Pancreas (tissue), 10 donors: ENCODE results near the gene SEC14L6. TPM values are rescaled to one million over a fixed set of nuclear protein-coding genes. Genes with fewer than 3 reads are reported as not detected.

Source experiments
- ATAC-seq, 4 donors: fragments of 200-7000 bp; cut with Tn5 transposase; one replicate each; pipeline versions ENCODE4 v1.8.0 to v1.9.1; 2020; ENCODE audit warnings: mild to moderate bottlenecking in 4 of 4, moderate library complexity in 4 of 4
- DNase-seq, 6 donors: peaks; one replicate each; pipeline ENCODE4 v3.0.0-alpha.2; 2020
- FAIRE-seq: peaks from 2 replicates; lab custom pipeline; 2012; peaks lifted over from hg19 to GRCh38; lab: Jason Lieb, UNC
- H3K27ac ChIP-seq, 4 donors: fragments of 200-600 bp; sonication (generic); 1 replicate in 3 of 4; 2 replicates in 1 of 4; pipeline versions ENCODE4 v1.5.0 to v1.8.0; 2020
- H3K27me3 ChIP-seq, 4 donors: fragments of 200-600 bp; one replicate each; pipeline ENCODE4 v1.8.0; 2021
- H3K36me3 ChIP-seq, 3 donors: fragments of 200-600 bp; sonication (generic) in 1 of 3; one replicate each; pipeline versions ENCODE4 v1.5.0 to v1.8.0; 2020 to 2021
- H3K4me1 ChIP-seq, 3 donors: fragments of 200-600 bp; one replicate each; pipeline ENCODE4 v1.8.0; 2021
- H3K4me3 ChIP-seq, 4 donors: fragments of 200-600 bp; sonication (generic) in 2 of 4; one replicate each; pipeline versions ENCODE4 v1.5.0 to v1.8.0; 2020 to 2021
- H3K9me3 ChIP-seq, 4 donors: fragments of 200-600 bp; one replicate each; pipeline ENCODE4 v1.8.0; 2021
- WGBS, 2 donors: extraction: QIAGEN DNeasy Blood & Tissue Kit; methylation state at CpG; one replicate each; pipeline ENCODE4 v1.1.7; 2013; 5-methylcytosine and 5-hydroxymethylcytosine counted together
- intact Hi-C, 3 donors: fragments of 100-400 bp; cut with DNase I; formaldehyde crosslinking; loops; one replicate each; pipeline versions ENCODE4 v1.11.1 to v1.14.2; 2022
- polyA plus RNA-seq, 2 donors: library from polyadenylated mRNA; stranded (reverse); fragments of 200-250 nt; gene quantifications; one replicate each; pipeline ENCODE4 v1.2.3, GENCODE V29; 2013
- total RNA-seq, 6 donors: library from RNA; stranded (reverse); fragmentation: NEBNext Ultra II Directional in 4 of 6; extraction: Animal tissue kit (Norgen Biotek cat#: 25700) in 4 of 6; gene quantifications; one replicate each; pipeline versions ENCODE4 v1.2.1 to v1.2.4, GENCODE V29; 2021 to 2023
- TF ChIP-seq, protein P1 (sequence below), 4 donors: fragments of 200-600 bp; sonication (generic) in 3 of 4; IDR thresholded peaks; one replicate each; pipeline versions ENCODE4 v1.5.0 to v1.8.0; 2021; ENCODE audit warnings: antibody characterized with exemption in 4 of 4
- donor health status: healthy with polysubstance abuse.
- donor health status: DM: no; HTN: no; CAD: no; lungs with moderate emphysema.
- donor health status: DM: no; HTN: no; CAD: no.
- donor health status: control.
- donor health status: control.
- donor health status: Bipolar disorder and iron deficiency.
- donor health status: DM: yes; HTN: yes; CAD: no.
- donor health status: DM: no; HTN: no; CAD: no.
- donor health status: DM: no; HTN: no; CAD: no.
- donor health status: DM: yes; HTN: yes; CAD: no.

Gene SEC14L6
- total and polyA plus RNA-seq, 8 donors, result 0.51 to 6.0 (median 2.9) TPM

DNA sequence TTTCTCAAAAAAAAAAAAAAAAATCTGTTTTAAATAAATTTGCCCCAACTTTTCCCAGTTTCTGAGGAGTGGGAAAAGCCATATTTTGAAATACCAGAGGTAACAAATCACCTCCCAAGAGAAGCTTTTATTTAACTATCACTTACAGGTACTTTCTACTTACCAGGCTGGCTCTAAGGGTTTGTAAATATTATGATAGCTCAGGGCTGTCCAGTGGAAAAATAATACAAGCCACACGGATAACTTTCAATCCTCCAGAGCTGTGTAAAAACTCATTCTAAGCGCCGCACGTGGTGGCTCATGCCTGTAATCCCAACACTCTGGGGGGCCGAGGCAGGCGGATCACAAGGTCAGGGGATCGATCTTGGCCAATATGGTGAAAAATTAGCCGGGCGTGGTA is 35.4 kb downstream of the SEC14L6 start:
- Histone ChIP-seq H3K4me3 (no peak overlapping the region), H3K4me1 (no peaks in the 10 kb centered on the region), H3K36me3 (no peaks in the 10 kb centered on the region), H3K27ac (no peak overlapping the region), H3K27me3 (no peaks in the 10 kb centered on the region), H3K9me3 (no peaks in the 10 kb centered on the region)
- DNase-seq (no peak), FAIRE-seq (no peak), ATAC-seq (peak in 2 of 4 donors; percentile 47 to 55)
- 60 to 66% methylated on average over 9 of the region's 9 CpGs for WGBS, 2 donors
- intact Hi-C loops, result no loop called here
- TF ChIP-seq, protein P1, sequence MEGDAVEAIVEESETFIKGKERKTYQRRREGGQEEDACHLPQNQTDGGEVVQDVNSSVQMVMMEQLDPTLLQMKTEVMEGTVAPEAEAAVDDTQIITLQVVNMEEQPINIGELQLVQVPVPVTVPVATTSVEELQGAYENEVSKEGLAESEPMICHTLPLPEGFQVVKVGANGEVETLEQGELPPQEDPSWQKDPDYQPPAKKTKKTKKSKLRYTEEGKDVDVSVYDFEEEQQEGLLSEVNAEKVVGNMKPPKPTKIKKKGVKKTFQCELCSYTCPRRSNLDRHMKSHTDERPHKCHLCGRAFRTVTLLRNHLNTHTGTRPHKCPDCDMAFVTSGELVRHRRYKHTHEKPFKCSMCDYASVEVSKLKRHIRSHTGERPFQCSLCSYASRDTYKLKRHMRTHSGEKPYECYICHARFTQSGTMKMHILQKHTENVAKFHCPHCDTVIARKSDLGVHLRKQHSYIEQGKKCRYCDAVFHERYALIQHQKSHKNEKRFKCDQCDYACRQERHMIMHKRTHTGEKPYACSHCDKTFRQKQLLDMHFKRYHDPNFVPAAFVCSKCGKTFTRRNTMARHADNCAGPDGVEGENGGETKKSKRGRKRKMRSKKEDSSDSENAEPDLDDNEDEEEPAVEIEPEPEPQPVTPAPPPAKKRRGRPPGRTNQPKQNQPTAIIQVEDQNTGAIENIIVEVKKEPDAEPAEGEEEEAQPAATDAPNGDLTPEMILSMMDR (IDR thresholded peaks at IDR 0.05), result no peak

DNA sequence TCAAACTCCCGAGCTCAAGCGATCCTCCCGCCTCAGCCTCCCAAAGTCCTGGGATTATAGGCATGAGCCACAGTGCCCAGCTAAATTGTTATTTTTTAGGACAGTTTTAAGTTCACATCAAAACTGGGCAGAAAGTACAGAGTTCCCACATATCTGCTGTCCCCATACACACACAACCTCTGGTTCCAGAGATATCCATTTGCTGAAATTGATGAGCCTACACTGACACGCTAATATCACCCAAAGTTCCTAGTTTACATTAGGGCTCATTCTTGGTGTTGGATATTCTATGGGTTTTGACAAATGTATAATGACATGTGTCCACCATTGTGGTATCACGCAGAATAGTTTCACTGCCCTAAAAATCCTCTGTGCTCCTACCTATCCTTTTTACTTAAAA is 38.3 kb downstream of the SEC14L6 start:
- TF ChIP-seq, protein P1 (IDR thresholded peaks at IDR 0.05), result no peak
- Histone ChIP-seq H3K4me1 (no peaks in the 10 kb centered on the region), H3K4me3 (no peak overlapping the region), H3K27ac (no peak overlapping the region), H3K9me3 (no peaks in the 10 kb centered on the region), H3K27me3 (peaks cover 0 to 6% (median 0%) of the 10 kb centered on the region in 4 donors), H3K36me3 (no peaks in the 10 kb centered on the region)
- no peak for FAIRE-seq
- intact Hi-C loops, result no loop called here
- no peak for ATAC-seq
- DNase-seq, result no peak
- 58 to 88% methylated on average over 5 of the region's 5 CpGs for WGBS, 2 donors

DNA sequence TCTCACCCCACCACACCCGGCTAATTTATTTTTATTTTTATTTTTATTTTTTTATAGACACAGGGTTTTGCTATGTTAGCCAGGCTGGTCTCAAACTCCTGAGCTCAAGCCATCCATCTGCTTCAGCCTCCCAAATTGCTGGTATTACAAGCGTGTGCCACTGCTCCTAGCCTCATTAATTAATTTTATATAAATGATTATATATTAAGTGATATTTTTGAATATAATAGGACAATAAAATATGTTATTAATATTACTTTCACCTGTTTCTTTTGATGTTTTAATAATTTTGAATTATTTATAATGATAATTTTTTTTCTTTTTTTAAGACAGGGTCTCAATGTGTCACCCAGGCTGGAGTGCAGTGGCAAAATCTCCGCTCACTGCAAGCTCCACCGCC is 38.9 kb downstream of the SEC14L6 start:
- H3K36me3 ChIP-seq, result no peaks in the 10 kb centered on the region
- peaks cover 0 to 6% (median 0%) of the 10 kb centered on the region in 4 donors for H3K27me3 ChIP-seq
- H3K9me3 ChIP-seq, result no peaks in the 10 kb centered on the region
- H3K4me3 ChIP-seq, result no peak overlapping the region
- no peak overlapping the region for H3K27ac ChIP-seq
- intact Hi-C loops, result no loop called here
- DNase-seq (no peak), FAIRE-seq (no peak), ATAC-seq (no peak)
- TF ChIP-seq, protein P1 (IDR thresholded peaks at IDR 0.05), result no peak
- H3K4me1 ChIP-seq, result no peaks in the 10 kb centered on the region
- 73 to 83% methylated on average over 4 of the region's 4 CpGs for whole genome bisulfite sequencing, 2 donors

DNA sequence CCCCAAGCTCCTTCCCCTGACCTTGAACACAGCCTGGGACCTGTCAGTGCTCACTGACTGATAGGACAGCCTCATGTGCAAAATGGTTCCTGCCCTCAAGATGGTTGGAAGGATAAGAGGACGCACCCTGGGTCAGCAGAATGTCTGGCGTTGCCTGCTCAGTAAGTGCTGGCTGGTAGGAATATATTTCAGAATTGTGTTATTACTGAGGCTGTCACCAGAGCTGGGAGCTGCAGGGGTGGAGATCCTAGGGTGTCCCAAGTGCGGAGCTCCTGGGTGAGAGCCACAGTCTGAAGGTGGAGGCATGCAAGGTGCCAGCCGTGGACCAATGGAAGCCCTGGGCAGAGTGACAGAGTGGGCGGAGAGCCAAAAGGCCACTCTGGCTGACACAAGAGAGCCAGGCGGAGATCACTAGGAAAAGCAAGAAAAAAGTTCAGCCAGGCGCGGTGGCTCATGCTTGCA is 40.0 kb downstream of the SEC14L6 start:
- H3K27ac ChIP-seq, result no peak overlapping the region
- peaks cover 0 to 6% (median 0%) of the 10 kb centered on the region in 4 donors for H3K27me3 ChIP-seq
- no peaks in the 10 kb centered on the region for H3K36me3 ChIP-seq
- intact Hi-C loops, result no loop called here
- no peaks in the 10 kb centered on the region for H3K4me1 ChIP-seq
- H3K9me3 ChIP-seq, result no peaks in the 10 kb centered on the region
- 58 to 67% methylated on average over 8 of the region's 8 CpGs for WGBS, 2 donors
- FAIRE-seq, result no peak
- no peak overlapping the region for H3K4me3 ChIP-seq
- TF ChIP-seq, protein P1 (IDR thresholded peaks at IDR 0.05), result no peak
- peak in 2 of 4 donors; percentile 18 to 42 for ATAC-seq
- DNase-seq, result peak in 1 of 6 donors; percentile 24

DNA sequence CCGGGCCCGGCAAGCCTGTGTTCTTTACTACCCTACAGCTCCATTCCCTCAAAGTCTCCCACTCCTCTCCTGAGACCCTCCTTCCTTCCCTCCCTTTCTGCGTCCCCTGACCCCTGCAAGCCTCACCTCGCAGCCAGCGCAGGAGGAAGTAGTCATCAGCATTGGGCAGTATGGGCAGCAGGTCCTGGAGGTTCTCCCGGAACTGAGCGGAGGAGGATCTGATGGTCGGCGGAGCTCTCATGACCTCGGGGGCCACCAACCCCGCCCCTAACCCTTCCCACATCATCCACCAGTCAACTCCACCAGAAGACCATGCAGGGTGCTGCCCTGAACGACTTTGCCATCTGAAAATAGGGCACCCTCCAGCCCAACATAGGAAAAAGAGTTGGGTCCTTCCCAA is 43.0 kb downstream of the SEC14L6 start:
- 70 to 85% methylated on average over 12 of the region's 12 CpGs for WGBS, 2 donors
- Histone ChIP-seq H3K27ac (no peak overlapping the region), H3K27me3 (peaks cover 0 to 6% (median 0%) of the 10 kb centered on the region in 4 donors), H3K4me1 (no peaks in the 10 kb centered on the region), H3K9me3 (no peaks in the 10 kb centered on the region), H3K4me3 (no peak overlapping the region), H3K36me3 (no peaks in the 10 kb centered on the region)
- intact Hi-C loops, result no loop called here
- FAIRE-seq, result no peak
- no peak for DNase-seq
- TF ChIP-seq, protein P1 (IDR thresholded peaks at IDR 0.05), result no peak
- no peak for ATAC-seq
